MM.1S (cell line): ENCODE data around the gene SAMD3.

Experiments used
- CTCF ChIP-seq: fragments of 300-600 bp; sonication (generic); IDR thresholded peaks from 2 replicates; pipeline ENCODE4 v1.5.1; 2016; ENCODE audit warnings: antibody characterized with exemption, low read length, mixed read lengths
- EZH2 ChIP-seq: fragments of 300-600 bp; sonication (generic); optimal IDR thresholded peaks from 2 replicates; pipeline ENCODE3; 2017; ENCODE audit warnings: low read depth, mild to moderate bottlenecking, antibody characterized with exemption, low read length, mixed read lengths

- TF ChIP-seq CTCF (no peak), EZH2 (no peak)
Measured at GRCh38 chr6:130262008-130262407, 39.3 kb upstream of the SAMD3 start.
